Endothelial cell (in vitro differentiated cells): ENCODE measurements around the gene TPPP. TPM values are rescaled to one million over a fixed set of nuclear protein-coding genes. Genes with fewer than 3 reads are reported as not detected.
A peak's percentile ranks its signal among the peaks of the same experiment; 100 is the strongest.

ENCODE experiments used
- DNase-seq: peaks from one replicate; pipeline ENCODE4 v3.0.0; 2021; ENCODE audit warnings: low spot score
- H3K27ac Mint-ChIP-seq: one replicate; pipeline ENCODE4 v1.8.0; 2021; ENCODE audit warnings: mixed read lengths, inconsistent platforms; ENCODE audit not compliant: unreplicated experiment
- H3K27me3 Mint-ChIP-seq: one replicate; pipeline ENCODE4 v1.8.0; 2021; ENCODE audit warnings: mild to moderate bottlenecking, moderate library complexity, mixed read lengths, inconsistent platforms; ENCODE audit not compliant: unreplicated experiment
- H3K36me3 Mint-ChIP-seq: one replicate; pipeline ENCODE4 v1.8.0; 2021; ENCODE audit warnings: mild to moderate bottlenecking, low read depth, mixed read lengths, inconsistent platforms; ENCODE audit not compliant: unreplicated experiment
- H3K4me1 Mint-ChIP-seq: one replicate; pipeline ENCODE4 v1.8.0; 2021; ENCODE audit warnings: mild to moderate bottlenecking, mixed read lengths, inconsistent platforms; ENCODE audit not compliant: unreplicated experiment
- H3K4me3 Mint-ChIP-seq: one replicate; pipeline ENCODE4 v1.8.0; 2021; ENCODE audit warnings: mild to moderate bottlenecking, mixed read lengths, inconsistent platforms; ENCODE audit not compliant: unreplicated experiment
- H3K9me3 Mint-ChIP-seq: one replicate; pipeline ENCODE4 v1.8.0; 2021; ENCODE audit warnings: mixed read lengths, inconsistent platforms; ENCODE audit not compliant: unreplicated experiment
- total RNA-seq: library from RNA; stranded (reverse); fragmentation: NEBNext Ultra II Directional; extraction: Animal tissue kit (Norgen Biotek cat#: 25700); gene quantifications from one replicate; pipeline ENCODE4 v1.2.1, GENCODE V29; 2021; ENCODE audit not compliant: unreplicated experiment
- TF ChIP-seq, protein P1 (sequence below): fragments of 200-600 bp; sonication (generic); IDR thresholded peaks from one replicate; pipeline ENCODE4 v1.5.0; 2021; ENCODE audit warnings: antibody characterized with exemption; ENCODE audit not compliant: unreplicated experiment

TPPP gene
- total RNA-seq, 1 donor from 2014 or later, result 0.05 TPM

DNA sequence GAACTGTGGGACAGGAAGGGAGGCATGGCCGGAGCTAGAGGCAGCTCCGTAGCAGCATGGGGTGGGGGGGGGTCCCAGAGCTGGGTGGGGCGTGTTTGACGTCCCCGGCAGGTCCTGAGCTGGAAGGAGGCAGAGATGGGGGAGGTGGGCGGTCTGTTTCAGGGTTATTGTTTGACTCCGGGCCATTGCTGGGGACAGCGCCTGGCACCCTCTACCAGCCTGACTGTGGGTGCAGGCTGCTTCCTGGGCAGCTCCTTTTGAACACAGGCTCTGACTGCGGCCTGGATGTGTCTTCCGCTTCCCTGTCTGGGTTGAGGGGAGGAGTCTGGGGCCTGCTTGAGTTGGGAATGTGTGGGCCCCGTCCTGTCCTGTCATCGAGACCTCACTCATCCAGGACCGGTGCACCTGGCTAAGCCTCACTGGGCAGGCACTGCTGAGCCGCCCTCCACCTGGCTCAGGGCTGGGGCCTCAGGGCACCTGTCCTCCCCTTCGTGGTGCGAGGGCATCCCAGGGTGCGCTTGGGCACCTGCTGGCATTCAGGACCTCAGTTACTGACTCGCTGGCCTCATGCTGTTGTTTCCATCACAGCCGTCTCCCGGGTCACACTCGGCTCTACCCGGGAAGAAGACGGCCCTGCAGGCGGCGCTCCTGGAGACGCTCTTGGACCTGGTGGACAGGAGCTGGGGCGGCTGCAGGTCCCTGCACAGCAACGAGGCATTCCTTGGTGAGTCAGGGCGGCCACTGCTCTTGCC, 54.5 kb downstream of the TPPP start:
- no peak overlapping the region for H3K4me3 Mint-ChIP-seq
- H3K27ac Mint-ChIP-seq, result no peak overlapping the region
- no peaks in the 10 kb centered on the region for H3K4me1 Mint-ChIP-seq
- H3K27me3 Mint-ChIP-seq, result peaks cover 2% of the 10 kb centered on the region
- peaks cover 43% of the 10 kb centered on the region for H3K36me3 Mint-ChIP-seq
- no peaks in the 10 kb centered on the region for H3K9me3 Mint-ChIP-seq
- TF ChIP-seq, protein P1, sequence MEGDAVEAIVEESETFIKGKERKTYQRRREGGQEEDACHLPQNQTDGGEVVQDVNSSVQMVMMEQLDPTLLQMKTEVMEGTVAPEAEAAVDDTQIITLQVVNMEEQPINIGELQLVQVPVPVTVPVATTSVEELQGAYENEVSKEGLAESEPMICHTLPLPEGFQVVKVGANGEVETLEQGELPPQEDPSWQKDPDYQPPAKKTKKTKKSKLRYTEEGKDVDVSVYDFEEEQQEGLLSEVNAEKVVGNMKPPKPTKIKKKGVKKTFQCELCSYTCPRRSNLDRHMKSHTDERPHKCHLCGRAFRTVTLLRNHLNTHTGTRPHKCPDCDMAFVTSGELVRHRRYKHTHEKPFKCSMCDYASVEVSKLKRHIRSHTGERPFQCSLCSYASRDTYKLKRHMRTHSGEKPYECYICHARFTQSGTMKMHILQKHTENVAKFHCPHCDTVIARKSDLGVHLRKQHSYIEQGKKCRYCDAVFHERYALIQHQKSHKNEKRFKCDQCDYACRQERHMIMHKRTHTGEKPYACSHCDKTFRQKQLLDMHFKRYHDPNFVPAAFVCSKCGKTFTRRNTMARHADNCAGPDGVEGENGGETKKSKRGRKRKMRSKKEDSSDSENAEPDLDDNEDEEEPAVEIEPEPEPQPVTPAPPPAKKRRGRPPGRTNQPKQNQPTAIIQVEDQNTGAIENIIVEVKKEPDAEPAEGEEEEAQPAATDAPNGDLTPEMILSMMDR, result no peak
- DNase-seq, result no peak

DNA sequence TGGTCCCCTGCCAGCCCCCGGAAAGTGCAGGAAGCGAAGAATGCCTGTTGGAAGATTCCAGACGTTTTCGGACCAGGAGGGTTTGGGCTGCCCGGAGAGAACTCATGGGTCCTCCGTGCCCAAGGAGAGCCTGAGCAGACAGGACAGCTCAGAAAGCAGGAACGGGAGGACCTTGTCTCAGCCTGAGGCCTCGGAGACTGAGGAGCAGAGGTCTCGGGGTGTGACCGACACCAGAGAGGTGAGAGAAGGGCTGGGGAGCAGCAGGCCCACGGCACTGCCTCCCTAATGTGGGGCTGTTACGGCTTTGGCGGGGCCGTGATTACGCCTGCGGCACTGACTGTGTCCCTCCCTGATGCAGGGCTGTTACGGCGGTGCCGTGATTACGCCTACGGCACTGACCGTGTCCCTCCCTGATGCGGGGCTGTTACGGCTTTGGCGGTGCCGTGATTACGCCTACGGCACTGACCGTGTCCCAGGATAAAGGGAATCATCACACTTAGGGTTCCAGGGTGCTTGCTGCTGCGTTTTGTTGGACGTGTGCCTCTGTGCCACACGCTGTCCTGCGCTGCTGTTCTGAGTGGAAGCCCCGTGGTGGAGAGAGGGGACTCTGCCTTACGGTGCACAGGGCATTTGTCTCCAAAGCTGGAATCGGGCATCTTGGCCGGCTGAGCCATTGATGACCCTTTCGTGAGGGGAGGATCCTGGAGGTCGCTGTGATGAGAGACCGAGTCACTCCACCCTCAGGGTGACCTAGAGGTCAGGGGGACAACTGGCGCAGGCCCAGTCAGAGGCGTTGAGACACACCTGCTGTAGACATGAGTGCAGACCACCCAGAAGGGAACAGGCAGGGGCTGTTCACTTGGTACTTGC, 55.3 kb downstream of the TPPP start:
- TF ChIP-seq, protein P1, result no peak
- Mint-ChIP-seq H3K27me3 (peaks cover 2% of the 10 kb centered on the region), H3K9me3 (no peaks in the 10 kb centered on the region), H3K4me1 (no peaks in the 10 kb centered on the region), H3K36me3 (peaks cover 43% of the 10 kb centered on the region), H3K27ac (no peak overlapping the region), H3K4me3 (peak overlapping the region; percentile 48)
- DNase-seq, result no peak

DNA sequence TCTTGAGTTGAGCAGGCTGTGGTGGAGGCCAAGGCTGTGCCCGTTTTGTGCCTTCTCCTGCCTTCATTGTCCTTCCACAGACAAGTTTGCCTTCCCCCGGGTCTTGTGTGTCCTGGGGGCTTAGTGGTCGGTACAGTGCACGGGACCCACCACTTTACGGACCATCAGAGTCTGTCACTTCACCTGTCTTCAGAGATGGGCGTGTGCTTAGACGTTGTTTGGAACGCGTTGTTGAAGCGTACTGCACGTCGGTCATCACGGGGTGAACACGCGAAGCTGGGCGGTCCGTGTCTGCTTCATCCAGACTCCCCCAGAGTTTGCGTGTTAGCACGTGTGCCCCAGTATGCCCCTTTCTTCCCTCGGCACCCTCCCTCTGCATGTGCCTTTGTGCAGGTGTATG, 56.2 kb downstream of the TPPP start:
- H3K4me1 Mint-ChIP-seq, result no peaks in the 10 kb centered on the region
- peaks cover 43% of the 10 kb centered on the region for H3K36me3 Mint-ChIP-seq
- H3K4me3 Mint-ChIP-seq, result peak overlapping the region; percentile 48
- no peak for DNase-seq
- H3K27me3 Mint-ChIP-seq, result peaks cover 2% of the 10 kb centered on the region
- H3K27ac Mint-ChIP-seq, result no peak overlapping the region
- TF ChIP-seq, protein P1, result no peak
- H3K9me3 Mint-ChIP-seq, result no peaks in the 10 kb centered on the region

DNA sequence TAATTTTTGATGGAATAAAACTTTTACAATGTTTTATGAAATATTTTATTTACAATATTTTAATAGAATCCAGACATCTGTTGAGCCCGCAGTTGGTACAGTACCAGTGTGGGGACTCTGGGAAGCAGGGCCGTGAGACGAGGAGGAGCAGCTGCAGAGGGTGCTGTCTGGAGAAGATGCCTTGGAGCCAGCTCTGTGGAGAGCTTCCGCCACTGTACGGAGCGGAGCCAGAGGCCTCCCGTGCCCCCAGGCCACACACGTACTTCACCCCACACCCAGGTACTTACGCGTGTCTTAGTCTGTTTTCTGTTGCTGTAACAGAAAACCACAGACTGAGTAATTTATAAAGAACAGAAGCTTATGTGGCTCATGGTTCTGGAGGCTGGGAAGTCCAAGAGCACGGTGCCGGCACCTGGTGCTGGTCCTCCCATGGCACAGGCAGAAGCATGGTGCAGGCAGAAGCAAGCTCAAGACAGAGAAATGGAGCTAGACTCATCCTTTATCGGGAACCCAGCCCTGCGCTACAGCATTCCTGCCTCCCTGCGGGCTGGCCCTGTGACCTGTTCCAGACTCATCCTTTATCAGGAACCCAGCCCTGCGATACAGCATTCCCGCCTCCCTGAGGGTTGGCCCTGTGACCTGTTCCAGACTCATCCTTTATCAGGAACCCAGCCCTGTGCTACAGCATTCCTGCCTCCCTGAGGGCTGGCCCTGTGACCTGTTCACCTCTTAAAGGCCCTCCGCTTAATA, 57.7 kb downstream of the TPPP start:
- Mint-ChIP-seq H3K4me3 (peak overlapping the region; percentile 58), H3K27me3 (peaks cover 2% of the 10 kb centered on the region), H3K9me3 (no peaks in the 10 kb centered on the region), H3K4me1 (no peaks in the 10 kb centered on the region), H3K36me3 (peaks cover 43% of the 10 kb centered on the region), H3K27ac (no peak overlapping the region)
- no peak for DNase-seq
- TF ChIP-seq, protein P1, result no peak
